Stomach (tissue), 9 donors: Measurements from ENCODE around the gene HOXD3. TPM values are rescaled to one million over a fixed set of nuclear protein-coding genes. Genes with fewer than 3 reads are reported as not detected.

Experiments used
- DNase-seq, 2 donors: peaks; one replicate each; pipeline versions ENCODE4 v3.0.0 to v3.0.0-alpha.2; 2013 to 2019
- H3K27ac ChIP-seq, 5 donors: fragments of 200-600 bp in 4 of 5; sonication (generic) in 4 of 5; one replicate each; pipeline ENCODE4 v1.5.1; 2013 to 2019; ENCODE audit warnings: mild to moderate bottlenecking in 1 of 5, moderate library complexity in 1 of 5
- H3K27me3 ChIP-seq, 3 donors: fragments of 200-600 bp; sonication (generic); one replicate each; pipeline ENCODE4 v1.5.1; 2017 to 2019; ENCODE audit warnings: mixed run types in 1 of 3
- H3K36me3 ChIP-seq, 4 donors: fragments of 200-600 bp; sonication (generic); 1 replicate in 3 of 4; 2 replicates in 1 of 4; pipeline ENCODE4 v1.5.1; 2016 to 2019
- H3K4me1 ChIP-seq, 4 donors: fragments of 200-600 bp; sonication (generic); one replicate each; pipeline ENCODE4 v1.5.1; 2016 to 2019
- H3K4me3 ChIP-seq, 4 donors: fragments of 200-600 bp; sonication (generic) in 3 of 4; one replicate each; pipeline ENCODE4 v1.5.1; 2016 to 2019; ENCODE audit warnings: mild to moderate bottlenecking in 1 of 4
- H3K9me3 ChIP-seq, 4 donors: fragments of 200-600 bp; sonication (generic); one replicate each; pipeline ENCODE4 v1.5.1; 2016 to 2019
- CTCF ChIP-seq, 7 experiments: fragments of 450-650 bp in 4 of 7; fragments of 200-600 bp in 3 of 7; sonication (generic) in 3 of 7; IDR thresholded peaks; one replicate each; pipeline ENCODE4 v1.5.1; 2016 to 2019; ENCODE audit warnings: antibody characterized with exemption in 7 of 7, control low read depth in 2 of 7, mild to moderate bottlenecking in 1 of 7
- EP300 ChIP-seq: sonication (generic); formaldehyde crosslinking; IDR thresholded peaks from one replicate; pipeline ENCODE4 v1.6.1; 2017; ENCODE audit warnings: antibody characterized with exemption
- POLR2A ChIP-seq, 4 donors: fragments of 450-650 bp; IDR thresholded peaks; one replicate each; pipeline ENCODE4 v1.6.1; 2016; ENCODE audit warnings: antibody characterized with exemption in 4 of 4, control low read depth in 2 of 4, mild to moderate bottlenecking in 1 of 4, moderate library complexity in 1 of 4
- POLR2AphosphoS5 ChIP-seq, 3 donors: sonication (generic); formaldehyde crosslinking; IDR thresholded peaks; one replicate each; pipeline ENCODE4 v1.6.1; 2016; ENCODE audit warnings: antibody characterized with exemption in 3 of 3
- WGBS, 5 donors: extraction: QIAGEN DNeasy Blood & Tissue Kit in 3 of 5; methylation state at CpG; one replicate each; pipeline versions ENCODE4 v1.1.5 to v1.1.7; 2013 to 2018; 5-methylcytosine and 5-hydroxymethylcytosine counted together
- intact Hi-C: fragments of 100-400 bp; cut with DNase I; formaldehyde crosslinking; loops from one replicate; pipeline ENCODE4 v1.15.1; 2023; ENCODE audit warnings: low total_unique reads
- polyA plus RNA-seq, 3 donors: library from polyadenylated mRNA; stranded (reverse); fragments of 200-250 nt; gene quantifications; one replicate each; pipeline ENCODE4 v1.2.3, GENCODE V29; 2013
- total RNA-seq, 5 donors: library from RNA; depleted of rRNA; stranded (reverse); fragments of >200 nt; gene quantifications; one replicate each; pipeline versions ENCODE4 v1.1.0 to v1.2.3, GENCODE V29; 2014 to 2016
- donor health status: healthy with polysubstance abuse.
- donor health status: Bipolar disorder and iron deficiency.
- donor health status: healthy.

Gene HOXD3
- total and polyA plus RNA-seq, 8 donors: 0.44 to 11.0 (median 2.0) TPM; not detected in 2

- H3K36me3 ChIP-seq: no peaks in the 10 kb centered on the region
- H3K4me3 ChIP-seq: peak overlapping the region in 3 of 4 donors; percentile 36 to 52 (median 47)
- peak in 1 of 2 donors; percentile 59 for DNase-seq
- H3K27me3 ChIP-seq: peaks cover 21 to 99% (median 86%) of the 10 kb centered on the region in 3 donors
- peak overlapping the region in 3 of 5 donors; percentile 19 to 71 (median 32) for H3K27ac ChIP-seq
- WGBS, 5 donors: 10 to 17% (median 15%) methylated on average over 40 to 41 of the region's 41 CpGs
- peaks cover 0 to 5% (median 0%) of the 10 kb centered on the region in 4 donors for H3K9me3 ChIP-seq
- intact Hi-C loops: loop anchor here (5.0 kb wide), 2 partner anchors 312 to 502 kb away; no protein-coding TSS in a partner anchor
- H3K4me1 ChIP-seq: peaks cover 11 to 42% (median 28%) of the 10 kb centered on the region in 4 donors
- TF ChIP-seq POLR2A (IDR thresholded peaks at IDR 0.05) (no peak), EP300 (no peak), POLR2AphosphoS5 (IDR thresholded peaks at IDR 0.05) (no peak), CTCF (IDR thresholded peaks at IDR 0.05) (no peak)
These were observed 17.2 kb upstream of the HOXD3 start for GRCh38 chr2:176139661-176140512.

GRCh38 chr2:176140513-176141317 lies 16.4 kb upstream of the HOXD3 start:
- intact Hi-C loops: loop anchor here (5.0 kb wide), 2 partner anchors 312 to 502 kb away; no protein-coding TSS in a partner anchor
- TF ChIP-seq POLR2A (IDR thresholded peaks at IDR 0.05): no peak
- peak in 5 of 7 experiments; percentile 67 to 81 (median 73) for TF ChIP-seq CTCF (IDR thresholded peaks at IDR 0.05)
- WGBS, 5 donors: 8 to 23% (median 10%) methylated on average over 18 to 48 of the region's 48 CpGs
- Histone ChIP-seq H3K4me3 (peak overlapping the region; percentile 36 to 52 (median 42)), H3K9me3 (peaks cover 0 to 5% (median 0%) of the 10 kb centered on the region in 4 donors), H3K27ac (peak overlapping the region in 3 of 5 donors; percentile 1 to 49 (median 32)), H3K36me3 (no peaks in the 10 kb centered on the region), H3K27me3 (peaks cover 15 to 99% (median 86%) of the 10 kb centered on the region in 3 donors), H3K4me1 (peaks cover 11 to 39% (median 27%) of the 10 kb centered on the region in 4 donors)
- peak; percentile 56 to 92 for DNase-seq

GRCh38 chr2:176142281-176142680 lies 14.8 kb upstream of the HOXD3 start:
- 69 to 90% (median 81%) methylated on average over 2 of the region's 2 CpGs for WGBS, 5 donors

More at GRCh38 chr2:176142281-176142680, 14.8 kb upstream of the HOXD3 start:
- DNase-seq: peak in 1 of 2 donors; percentile 7
- H3K4me1 ChIP-seq: peaks cover 7 to 24% (median 14%) of the 10 kb centered on the region in 4 donors
- H3K27ac ChIP-seq: no peak overlapping the region
- no peaks in the 10 kb centered on the region for H3K36me3 ChIP-seq
- H3K9me3 ChIP-seq: peaks cover 0 to 5% (median 0%) of the 10 kb centered on the region in 4 donors
- peaks cover 5 to 99% (median 86%) of the 10 kb centered on the region in 3 donors for H3K27me3 ChIP-seq
- no peak for TF ChIP-seq POLR2A (IDR thresholded peaks at IDR 0.05)
- TF ChIP-seq POLR2AphosphoS5 (IDR thresholded peaks at IDR 0.05): no peak
- TF ChIP-seq CTCF (IDR thresholded peaks at IDR 0.05): no peak
- TF ChIP-seq EP300: no peak
- intact Hi-C loops: loop anchor here (5.0 kb wide), 2 partner anchors 310 to 500 kb away; no protein-coding TSS in a partner anchor
- H3K4me3 ChIP-seq: no peak overlapping the region
